NCI-H524 (cell line): ENCODE data around the gene RTL5.

ENCODE experiments used
- DNase-seq, 2 experiments: peaks; one replicate each; lab custom pipeline; 2025; lab: John Stamatoyannopoulos, UW

RTL5 gene

DNA sequence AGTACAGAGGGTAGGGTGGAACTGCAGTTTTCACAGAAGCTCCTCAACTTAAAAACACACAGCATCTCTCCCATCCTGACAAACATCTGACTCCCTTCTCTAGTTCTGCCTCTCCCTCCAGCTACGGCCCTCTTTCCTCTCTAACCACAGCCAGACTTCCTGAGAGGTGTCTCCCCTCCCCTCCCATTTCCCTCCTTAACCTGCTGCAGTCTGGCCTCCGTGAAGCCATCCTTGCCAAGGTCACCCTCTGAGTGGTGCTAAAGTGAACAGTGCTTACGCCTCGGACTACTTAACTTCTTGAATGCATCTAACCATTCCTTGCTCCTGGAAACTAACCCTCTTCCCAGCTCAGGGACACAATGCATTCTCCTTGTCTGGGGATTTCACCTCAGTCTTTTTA is 53.3 kb downstream of the RTL5 start:
- DNase-seq = no peak
